Stimulated activated CD4-positive, alpha-beta T cell treated with anti-CD3 and anti-CD28 coated beads, Interleukin-2, amount 100 ng/mL, for 48 hours (primary cell): ENCODE measurements around the gene CRIM1.

Experiments
- DNase-seq, 2 donors: peaks; one replicate each; pipeline ENCODE4 v3.0.0-alpha.2; 2020

Gene CRIM1

DNA sequence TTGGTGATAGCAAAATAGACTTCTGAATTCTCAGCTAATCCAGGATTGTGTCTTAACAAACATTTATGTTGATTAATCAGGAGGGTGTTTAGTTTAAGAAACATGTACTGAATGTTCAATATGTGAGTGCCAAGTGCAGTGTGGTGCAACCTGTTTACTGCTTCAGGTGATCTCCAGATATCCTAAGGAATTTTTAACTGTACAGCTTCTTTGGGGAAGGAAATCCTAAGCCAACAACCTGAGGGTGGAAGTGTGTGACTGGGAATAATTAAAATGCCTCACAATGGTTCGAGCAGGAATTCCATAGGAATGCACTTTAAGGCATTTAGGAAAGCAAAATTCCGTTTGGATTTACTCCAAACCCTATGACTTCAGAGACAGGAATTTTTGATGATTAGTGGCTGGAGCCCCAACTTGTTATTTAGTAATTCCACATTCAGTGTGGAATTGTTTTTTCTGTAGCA, 16.4 kb downstream of the CRIM1 start:
- no peak for DNase-seq

DNA sequence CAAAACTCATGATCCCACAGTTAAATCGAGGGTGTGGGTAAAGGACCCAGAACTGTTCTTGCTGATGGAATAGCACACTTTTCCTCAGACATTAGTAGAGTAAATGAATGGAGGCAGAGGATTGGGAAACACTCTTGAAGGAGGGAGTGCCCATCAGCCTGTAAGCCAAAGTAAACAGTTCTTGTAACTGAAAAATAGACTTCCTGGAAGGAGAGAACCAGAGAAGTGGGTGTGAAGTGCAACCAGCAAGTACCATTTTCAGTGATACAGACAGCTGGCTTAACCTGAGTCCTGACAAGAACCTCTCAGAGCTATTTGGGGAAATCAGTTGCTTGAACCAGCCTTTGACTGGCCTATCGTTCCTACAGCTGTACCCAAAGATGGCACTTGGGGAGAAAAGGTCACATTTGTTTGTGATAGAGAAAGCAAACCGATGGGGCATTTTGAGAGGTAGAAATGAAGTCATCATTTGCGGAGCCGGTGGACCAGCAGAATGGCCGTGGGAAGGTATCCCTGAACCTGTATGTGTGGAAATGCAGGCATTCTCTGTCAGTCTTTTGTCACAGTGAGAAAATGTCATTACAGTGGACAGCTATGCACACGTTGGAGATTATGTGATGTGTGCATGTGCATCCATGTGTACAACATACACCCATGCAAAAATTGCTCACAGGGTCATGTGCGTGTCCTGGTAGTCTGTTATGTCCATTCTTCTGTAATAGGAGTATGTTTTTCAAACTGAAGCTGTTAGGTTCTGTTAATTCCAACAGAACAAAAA, 17.8 kb downstream of the CRIM1 start:
- DNase-seq, result no peak

DNA sequence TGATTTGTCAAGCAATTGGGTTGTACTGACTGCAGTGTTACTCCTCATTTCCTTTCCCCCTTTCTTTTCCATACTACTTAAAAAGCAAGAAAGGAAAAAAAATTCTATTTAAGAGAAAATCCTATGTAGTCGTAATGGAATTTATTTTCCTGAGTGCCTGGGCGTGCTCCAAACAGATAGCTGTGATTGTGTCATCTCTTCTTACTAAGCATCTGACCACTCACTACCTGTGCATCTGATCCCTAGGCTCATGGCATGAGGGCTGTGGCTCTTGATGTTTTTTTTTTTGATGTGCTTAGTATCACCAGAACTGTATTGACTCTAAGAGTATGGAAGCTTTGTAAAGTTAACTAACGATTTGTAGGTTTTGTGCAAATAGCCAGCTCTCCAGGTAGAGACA, 19.0 kb downstream of the CRIM1 start:
- no peak for DNase-seq

DNA sequence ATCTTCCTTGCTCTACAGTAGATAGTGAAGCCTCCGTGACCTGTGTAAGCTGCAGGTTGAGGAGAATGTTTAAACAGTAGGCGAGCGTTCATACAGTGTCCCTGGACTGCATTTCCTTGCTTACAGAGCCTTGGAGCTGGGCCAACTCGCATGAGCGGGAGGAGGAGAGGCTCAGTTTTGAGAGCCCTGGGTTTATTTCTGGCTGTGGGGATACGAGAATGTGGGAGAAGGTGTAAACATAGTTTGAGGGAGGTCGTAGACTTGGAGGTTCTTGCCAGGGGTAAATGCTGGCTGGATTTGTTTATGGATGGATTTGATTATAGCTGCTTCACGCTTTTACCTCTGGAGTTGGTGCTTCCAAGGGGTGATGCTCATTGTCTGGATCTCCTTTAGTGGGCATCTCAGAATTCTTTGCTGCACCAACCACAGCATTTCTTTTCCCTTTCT, 20.8 kb downstream of the CRIM1 start:
- DNase-seq, result no peak

DNA sequence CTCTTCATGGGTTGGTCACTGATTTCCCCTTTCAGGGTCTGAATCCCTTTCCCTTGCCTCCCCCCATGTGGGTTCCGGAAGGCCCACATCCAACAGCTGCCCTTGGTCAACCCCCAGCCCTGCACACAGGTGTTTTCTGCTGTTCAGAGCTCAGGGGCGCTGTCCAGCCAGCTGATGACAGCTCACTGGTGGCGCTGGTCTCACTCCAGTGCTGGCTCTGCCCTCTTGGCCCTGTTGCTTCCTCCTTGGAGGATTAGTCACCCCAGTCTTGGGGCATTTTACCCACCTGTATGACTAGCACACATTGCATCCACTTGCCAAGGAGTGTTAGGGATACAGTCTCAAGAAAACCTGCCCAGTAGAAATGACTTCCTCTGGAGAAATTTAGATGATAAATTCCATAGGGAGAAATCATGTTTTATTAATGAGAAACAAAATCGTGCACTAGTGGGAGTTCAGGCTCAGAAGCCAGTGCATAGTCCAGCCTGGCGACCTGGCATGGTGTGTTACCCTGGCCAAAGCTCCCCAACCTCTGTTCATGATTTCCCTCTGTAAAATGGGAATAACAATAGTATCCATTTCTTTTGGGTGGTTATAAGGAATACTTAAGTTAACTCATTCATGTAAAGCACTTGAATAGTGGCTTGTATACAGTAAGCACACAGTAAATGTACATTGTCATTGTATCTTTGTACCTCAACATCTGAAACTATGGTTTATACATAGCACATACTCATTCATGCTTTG, 21.6 kb downstream of the CRIM1 start:
- no peak for DNase-seq

DNA sequence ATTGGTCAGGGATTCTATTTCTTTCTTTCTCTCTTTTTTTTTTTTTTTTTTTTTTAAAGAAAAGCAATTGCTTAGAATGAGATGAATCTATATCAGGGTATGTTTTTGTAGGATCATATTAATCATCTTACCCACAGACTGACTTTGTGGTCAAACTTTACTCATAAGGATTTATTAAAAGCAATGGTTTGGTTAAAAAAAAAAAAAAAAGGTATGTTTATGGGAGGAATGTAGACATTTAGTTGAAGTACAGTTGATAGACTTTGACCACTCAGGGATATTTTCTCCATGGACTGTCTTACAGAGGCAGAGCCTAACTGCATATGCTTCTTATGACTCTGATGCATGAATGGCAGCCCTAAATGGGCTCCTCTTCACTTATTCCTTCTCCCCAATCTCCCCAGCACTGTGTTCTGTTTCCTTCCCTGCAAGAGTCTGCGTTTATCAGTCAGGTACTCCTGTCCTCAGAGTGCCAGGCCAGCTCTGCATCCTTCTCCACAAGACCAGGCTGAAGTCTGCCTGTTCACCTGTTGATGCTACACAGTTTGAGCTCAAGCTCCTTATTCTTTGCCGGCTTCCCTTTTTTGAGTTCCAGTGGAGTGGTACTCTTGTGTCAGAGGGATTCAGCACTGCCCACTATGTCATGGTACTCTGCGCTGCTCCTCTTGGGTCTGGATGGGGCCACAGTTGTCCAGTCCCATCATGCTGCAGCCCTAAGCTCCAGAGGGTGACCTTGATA, 24.3 kb downstream of the CRIM1 start:
- DNase-seq, result no peak

DNA sequence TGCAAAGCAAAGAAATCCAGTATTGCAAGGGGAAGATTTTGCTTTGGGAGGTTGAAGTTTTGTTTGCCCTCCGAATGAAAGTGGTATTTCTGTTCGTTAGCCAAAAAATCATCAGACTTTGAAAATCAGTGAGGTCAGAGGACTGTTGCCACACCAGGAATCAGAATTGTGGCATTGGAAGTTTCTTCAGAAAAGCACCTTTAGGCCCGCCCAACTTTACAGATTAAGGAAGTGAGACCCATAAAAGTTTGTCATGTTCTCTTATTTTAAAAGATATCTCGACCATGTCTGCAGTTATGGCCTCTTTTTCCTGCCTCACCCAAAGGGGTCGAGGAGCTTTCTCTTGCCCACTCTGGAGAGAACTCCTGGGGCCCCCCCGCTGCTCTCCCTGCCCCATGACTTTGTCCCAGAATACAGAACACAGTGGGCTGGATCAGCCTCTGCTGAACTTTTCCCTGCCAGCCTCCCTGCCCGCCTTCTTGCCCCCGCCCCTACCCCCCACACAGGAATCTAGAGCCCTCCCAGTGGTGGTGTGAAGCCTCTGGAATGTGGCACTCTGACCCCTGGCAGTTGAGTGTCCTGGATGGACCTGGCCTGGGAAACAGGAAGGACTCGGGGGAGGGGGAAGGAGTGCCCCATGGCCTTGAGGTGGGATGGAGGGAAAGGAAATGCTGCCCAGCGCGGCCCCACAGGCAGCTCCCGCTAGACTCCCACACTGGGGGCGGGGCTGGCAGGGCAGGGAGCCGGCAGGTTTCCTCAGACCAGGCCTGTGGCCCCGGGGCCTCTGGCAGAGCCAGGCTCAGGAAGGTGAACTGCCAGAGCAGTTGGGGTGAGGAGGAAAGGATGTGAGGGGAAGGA, 25.3 kb downstream of the CRIM1 start:
- no peak for DNase-seq

DNA sequence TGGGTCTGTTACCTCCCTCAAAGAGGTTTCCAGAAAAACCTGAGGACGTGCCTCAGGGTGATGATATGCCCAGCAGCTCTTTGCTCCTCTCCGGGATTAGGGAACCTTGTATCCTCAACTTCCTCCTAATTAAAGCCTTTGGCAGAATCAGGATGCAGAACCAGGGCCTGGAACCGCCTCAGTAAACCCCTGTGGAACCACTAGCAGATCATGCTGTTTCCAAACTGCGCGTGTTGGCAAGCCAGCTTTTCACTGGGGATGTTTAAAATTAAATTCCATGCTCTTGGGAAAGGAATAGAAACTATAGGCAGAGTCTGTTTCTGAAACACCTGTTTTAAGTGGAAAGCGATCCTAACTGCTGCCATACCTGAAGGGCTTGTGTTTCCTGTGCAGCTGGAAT, 26.4 kb downstream of the CRIM1 start:
- no peak for DNase-seq

DNA sequence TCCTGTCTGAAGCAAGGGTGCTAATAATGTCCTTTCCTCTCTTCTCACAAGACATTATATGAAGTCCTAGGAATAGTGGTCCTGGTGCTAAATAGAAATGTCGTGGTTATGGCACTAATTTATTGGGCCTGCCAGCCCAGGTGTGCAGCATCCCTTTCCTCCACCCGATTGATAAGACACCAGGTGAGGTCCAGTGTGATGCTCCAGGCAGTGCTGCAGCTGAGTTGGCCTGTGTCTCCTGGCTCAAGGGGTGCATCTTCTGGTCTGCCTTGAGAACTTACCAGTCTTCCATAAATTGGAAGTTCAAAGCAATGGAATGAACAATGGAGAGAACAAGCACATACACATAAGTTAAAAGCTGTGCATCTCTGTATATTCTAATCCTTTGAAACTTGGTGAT, 26.9 kb downstream of the CRIM1 start:
- DNase-seq, result no peak

DNA sequence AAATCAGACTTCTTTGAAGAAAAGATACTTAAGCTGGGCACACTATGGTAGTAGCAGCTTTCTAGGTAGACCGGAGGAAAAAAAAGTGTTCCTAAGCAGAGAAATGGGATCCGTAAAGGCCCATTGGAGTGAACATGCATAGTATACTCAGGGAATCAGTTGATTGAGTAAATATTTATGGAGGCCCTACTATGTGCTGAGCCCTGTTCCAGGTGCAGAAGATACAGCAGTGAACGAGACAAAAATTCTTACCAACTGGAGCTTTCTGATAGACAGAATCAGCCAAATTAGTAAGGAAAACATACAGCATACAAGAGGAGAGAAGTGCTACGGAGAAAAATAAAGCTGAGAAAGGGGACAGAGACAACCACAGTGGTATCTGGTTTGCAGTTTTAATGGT, 28.1 kb downstream of the CRIM1 start:
- no peak for DNase-seq

DNA sequence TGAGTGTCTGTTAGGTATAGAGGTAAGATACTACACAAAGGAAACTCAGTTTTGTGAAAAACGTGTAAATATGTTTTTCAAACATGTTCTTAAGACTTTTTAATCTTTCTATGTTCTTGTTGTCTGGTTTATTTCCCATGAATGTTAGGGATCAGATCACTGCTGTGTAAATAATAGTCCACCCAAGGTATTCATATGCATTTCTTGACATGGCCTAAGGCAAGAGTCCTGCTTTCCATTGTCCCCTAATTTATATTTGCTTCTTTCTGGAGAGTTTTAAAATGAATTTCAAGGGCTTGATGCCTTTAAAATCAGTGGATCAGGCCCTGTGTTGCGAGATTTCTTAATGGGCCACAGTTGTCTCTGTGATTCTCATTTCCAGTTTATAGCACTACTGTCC, 28.9 kb downstream of the CRIM1 start:
- no peak for DNase-seq

DNA sequence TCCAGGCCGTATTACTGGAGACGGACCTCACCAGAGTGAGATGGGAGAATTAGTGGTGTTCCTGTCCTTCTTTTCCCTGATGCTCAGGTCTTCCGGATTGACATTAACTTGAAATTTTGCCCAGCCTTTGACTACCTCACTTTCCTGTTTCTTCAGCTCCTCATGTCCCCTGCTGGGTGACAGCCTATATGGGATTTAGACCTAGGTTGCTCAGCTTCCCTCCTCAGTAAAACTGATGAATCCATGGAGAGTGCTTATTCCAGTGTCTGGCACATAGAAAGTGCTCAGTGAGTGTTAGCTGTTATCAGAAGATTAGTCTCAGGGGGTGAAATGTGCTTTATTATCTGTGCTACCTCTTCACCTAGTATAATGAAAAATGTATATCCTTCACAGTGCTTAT, 30.0 kb downstream of the CRIM1 start:
- no peak for DNase-seq

DNA sequence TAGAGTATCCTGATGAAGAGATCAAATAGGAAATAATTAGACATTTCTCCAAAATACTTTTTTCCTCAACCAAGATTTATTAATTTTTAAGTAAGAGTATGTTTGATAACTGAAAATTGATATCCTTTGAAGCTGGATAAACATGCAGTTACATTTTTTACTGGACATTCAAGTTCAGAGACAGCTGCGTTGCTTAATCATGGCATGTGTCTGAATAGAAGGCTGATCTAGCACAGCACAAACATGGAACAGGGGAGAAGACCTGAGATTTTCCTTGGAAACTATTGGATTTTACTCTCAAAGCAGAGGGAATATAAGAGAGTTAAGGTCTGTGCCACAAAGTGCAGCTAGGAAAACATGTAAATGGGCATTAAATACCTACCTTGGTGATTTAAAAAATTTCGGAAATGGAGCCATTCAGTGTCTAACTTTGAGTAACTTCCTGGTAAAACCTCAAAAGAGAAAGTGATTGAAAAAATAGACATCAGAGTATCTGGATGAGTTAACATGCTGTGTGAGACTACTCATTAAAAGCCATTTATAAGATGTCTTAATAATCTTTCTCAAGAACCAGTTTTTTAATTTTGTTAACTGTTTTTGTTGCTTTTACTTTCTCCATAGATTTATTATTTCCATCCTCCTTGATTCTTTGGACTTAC, 31.8 kb downstream of the CRIM1 start:
- DNase-seq, result no peak

DNA sequence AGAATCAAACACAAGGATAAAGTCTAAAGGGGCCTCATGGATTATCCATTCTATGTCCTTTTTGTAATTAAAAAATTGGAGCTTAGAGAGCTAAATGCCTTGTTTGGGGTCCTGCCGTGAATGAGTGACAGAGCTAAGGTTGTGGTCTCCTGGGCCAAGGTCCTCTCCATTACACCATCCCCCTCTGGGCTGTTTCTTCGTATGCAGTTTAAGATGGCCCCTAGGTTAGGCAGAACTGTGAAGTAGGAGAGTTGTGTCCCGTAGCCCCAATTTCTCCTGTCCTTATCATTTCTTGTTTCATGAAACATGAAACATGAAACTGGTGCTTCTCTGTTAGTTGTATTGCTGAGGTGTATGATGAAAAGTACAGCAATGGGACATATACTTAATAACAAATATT, 32.9 kb downstream of the CRIM1 start:
- no peak for DNase-seq

DNA sequence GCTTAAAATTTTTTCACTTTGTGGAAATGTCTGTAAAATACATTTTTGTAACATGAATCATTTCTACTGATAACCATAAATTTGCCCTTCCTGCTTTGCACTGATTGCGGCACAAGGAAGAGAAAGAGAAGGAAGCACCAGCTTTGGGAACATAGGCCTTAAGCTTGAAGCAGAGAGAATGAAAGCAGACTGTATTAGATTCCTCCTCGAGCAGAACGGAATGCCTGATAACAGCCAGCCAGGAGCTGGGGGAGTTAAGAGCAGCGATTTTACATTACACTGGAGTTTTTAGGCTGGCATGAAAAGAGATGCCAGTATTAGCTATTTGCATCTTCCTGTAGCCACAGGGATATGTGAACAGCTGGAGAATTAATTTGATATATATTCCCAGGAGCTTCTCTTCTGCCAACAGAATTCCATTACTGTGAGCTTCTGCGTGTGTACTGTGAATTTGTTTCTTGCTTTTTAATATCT, 33.5 kb downstream of the CRIM1 start:
- DNase-seq, result no peak

DNA sequence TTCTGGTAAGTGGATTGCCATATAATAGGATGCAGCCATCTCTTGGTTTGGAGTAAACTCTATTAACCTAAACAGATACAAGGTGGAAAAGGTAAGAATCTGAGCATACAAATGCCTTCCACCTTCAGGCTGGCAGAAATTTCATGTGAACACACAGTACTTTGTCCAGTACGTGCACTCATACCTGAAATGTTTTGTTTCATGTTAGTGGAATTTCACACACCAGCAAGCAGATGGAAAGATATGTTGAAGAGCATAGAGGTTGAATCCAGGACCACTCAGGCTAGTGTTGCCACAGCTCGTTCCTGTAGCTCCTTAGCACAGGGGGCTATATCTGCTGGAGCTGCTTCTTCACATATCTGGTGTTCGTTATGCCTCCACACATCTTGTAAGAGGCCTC, 34.0 kb downstream of the CRIM1 start:
- no peak for DNase-seq

DNA sequence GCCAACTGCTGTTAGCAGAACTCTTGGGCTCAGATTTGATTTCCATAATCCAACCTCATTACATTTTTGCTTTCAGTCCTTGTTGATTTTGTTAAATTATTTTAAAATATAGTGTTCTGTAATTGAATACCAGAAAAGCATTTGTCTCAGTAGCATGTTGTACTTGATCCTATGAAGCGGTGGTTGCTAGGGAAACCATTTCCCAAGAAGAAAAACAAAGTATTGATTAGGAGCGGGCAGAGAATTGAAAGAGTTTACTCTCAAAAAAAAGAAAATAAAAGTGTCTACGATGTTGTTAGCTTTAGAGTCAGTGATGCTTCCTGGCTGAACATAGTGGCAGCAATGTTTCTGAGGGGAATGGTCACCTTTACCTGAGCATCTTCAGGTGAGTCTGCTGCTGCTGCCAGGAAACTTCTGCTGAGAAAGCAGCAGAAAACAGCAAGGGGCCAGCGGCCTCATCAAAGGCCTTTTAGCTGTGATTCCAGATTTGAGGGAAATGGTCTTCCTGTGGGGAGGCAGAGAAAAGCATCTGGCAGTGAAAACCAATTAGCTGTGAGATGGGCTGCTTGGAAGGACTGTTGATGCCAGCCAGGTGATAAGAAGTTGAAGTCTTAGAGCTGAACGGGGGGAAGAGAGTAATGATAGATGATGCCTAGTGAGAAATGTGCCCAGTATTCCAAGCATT, 37.1 kb downstream of the CRIM1 start:
- DNase-seq, result no peak

DNA sequence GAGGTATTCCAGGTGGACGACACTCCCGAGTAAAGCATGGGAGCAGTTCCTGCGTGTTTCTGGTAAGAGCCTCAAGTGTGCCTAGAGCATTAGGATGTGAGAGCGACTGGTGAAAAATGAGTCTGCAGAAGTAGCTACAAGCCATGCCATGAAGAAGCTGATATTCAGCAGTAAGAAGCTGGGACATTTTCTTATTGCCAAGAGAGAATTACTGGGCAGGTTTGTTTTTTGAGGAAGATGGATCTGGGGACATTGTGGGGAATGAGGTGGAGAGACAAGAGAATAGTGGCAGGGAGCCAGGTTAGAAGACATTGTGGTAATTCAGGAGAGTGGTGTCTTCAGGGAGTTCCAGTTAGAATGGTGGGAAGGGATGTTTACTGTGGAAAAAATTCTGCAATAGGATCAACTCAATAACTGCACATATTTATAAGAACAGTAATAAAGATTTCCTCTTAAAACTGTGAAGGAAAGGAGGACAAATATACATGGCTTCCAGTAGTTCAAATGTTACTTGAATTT, 38.2 kb downstream of the CRIM1 start:
- DNase-seq, result no peak

DNA sequence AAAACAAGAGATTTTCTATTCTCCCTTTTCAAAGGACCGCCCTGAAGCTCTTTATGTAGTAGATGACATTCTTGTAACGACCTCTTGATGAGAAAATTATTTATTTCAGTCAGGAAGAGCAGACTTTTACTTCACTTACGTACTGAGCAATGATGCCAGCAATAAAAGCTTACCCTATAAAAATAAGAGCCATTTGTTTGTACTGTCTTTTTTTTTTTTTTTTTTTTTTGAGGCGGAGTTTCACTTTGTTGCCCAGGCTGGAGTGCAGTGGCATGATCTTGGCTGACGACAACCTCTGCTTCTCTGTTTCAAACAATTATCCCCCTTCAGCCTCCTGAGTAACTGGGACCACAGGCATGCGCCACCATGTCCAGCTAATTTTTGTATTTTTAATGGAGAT, 39.2 kb downstream of the CRIM1 start:
- no peak for DNase-seq

DNA sequence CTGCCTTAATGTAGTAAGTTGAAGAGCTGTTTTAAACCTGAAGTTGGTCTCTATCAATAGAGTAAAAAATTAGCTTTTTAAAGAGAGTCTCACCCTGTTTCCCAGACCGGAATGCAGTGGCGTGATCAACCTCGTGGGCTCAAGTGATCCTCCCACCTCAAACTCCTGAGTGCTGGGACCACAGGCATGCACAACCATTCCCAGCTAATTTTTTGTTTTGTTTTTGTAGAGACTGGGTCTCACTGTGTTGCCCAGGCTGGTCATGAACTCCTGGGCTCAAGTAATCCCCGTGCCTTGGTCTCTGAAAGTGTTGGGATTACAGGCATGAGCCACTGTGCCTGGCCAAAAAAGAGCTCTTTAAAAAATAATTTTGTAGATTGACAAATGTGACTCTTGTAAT, 40.3 kb downstream of the CRIM1 start:
- DNase-seq, result no peak

DNA sequence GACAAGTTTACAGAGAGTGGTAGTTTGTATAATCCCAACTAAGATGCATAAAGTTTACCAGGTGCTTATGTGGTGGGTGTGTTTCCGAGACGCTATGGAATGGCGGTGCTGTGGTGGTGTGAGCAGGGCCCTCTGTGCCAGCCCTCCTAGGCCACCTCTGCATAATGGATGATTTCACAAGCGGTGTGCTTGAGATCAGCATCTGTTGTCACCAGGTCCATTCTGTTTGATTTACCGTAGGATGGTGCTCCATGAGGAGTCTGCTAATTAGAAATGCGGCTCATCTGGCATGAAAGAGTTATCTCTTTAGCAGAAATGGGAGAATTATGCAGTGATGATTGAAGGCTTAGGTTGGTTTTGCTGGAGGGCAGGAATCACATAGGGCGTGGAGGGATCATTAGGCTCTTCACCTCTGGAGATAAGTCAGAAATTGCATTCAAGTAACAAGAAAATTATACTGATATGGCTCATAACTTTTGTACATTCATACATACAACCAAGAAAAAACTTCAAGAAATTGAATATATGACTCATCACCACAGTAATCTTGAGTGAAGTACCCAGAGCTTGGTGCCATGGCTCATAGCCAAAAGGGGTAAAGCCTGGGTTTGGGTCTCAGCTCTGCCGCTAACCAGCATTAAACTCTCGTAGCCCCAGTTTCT, 41.4 kb downstream of the CRIM1 start:
- DNase-seq, result no peak
